Retinal pigment epithelial cell (primary cell): Measurements from ENCODE around the gene SHISA7.
"Not testable (repeated sequence)": the region's sequence is repeated elsewhere in the genome, so short reads cannot be mapped to it uniquely, and the experiment has no call there.

Source experiments
- DNase-seq: peaks from one replicate; pipeline ENCODE4 v3.0.0-alpha.2; 2010; ENCODE audit warnings: low read depth
- H3K4me3 ChIP-seq: 2 replicates; pipeline ENCODE4 v1.5.1; 2011; ENCODE audit warnings: mild to moderate bottlenecking, low read length, control low read depth, moderate library complexity
- CTCF ChIP-seq: conservative IDR thresholded peaks from 2 replicates; pipeline ENCODE4 v1.5.1; 2011; ENCODE audit warnings: low read depth, low read length, control low read depth, inconsistent platforms

The SHISA7 gene

GRCh38 chr19:55423225-55424005, 19.7 kb downstream of the SHISA7 start:
- H3K4me3 ChIP-seq, result no peak overlapping the region
- DNase-seq, result no peak
- TF ChIP-seq CTCF, result no peak

GRCh38 chr19:55421281-55421680, 21.8 kb downstream of the SHISA7 start:
- not testable (repeated sequence) for DNase-seq, H3K4me3 ChIP-seq

GRCh38 chr19:55419624-55420236, 23.4 kb downstream of the SHISA7 start:
- TF ChIP-seq CTCF, result no peak
- DNase-seq, result no peak
- H3K4me3 ChIP-seq, result no peak overlapping the region

- no peak overlapping the region for H3K4me3 ChIP-seq
- no peak for TF ChIP-seq CTCF
- no peak for DNase-seq
Observed at GRCh38 chr19:55419103-55419502, 24.0 kb downstream of the SHISA7 start.

GRCh38 chr19:55418185-55418584, 24.9 kb downstream of the SHISA7 start:
- peak; percentile 77 for TF ChIP-seq CTCF
- DNase-seq, result peak; percentile 65
- no peak overlapping the region for H3K4me3 ChIP-seq

GRCh38 chr19:55410168-55410567, 32.9 kb downstream of the SHISA7 start:
- no peak for DNase-seq
- H3K4me3 ChIP-seq, result no peak overlapping the region
- TF ChIP-seq CTCF, result no peak

GRCh38 chr19:55409179-55409578, 33.9 kb downstream of the SHISA7 start:
- H3K4me3 ChIP-seq, DNase-seq: not testable (repeated sequence)

GRCh38 chr19:55408533-55408872, 34.6 kb downstream of the SHISA7 start:
- no peak for DNase-seq
- no peak for TF ChIP-seq CTCF
- H3K4me3 ChIP-seq, result peak overlapping the region; percentile 52
